Heart right ventricle (tissue), 16 donors: ENCODE data around the gene CD300H. TPM values are rescaled to one million over a fixed set of nuclear protein-coding genes. Genes with fewer than 3 reads are reported as not detected.

Experiments used
- ATAC-seq, 8 donors: fragments of 200-7000 bp; cut with Tn5 transposase; one replicate each; pipeline ENCODE4 v1.9.1; 2020; ENCODE audit warnings: mild to moderate bottlenecking in 8 of 8, moderate library complexity in 8 of 8, moderate number of reproducible peaks in 1 of 8
- DNase-seq, 2 donors: peaks; one replicate each; pipeline ENCODE4 v3.0.0-alpha.2; 2020
- H3K27ac ChIP-seq, 10 donors: fragments of 200-600 bp; sonication (generic) in 2 of 10; one replicate each; pipeline versions ENCODE4 v1.5.0 to v1.8.0; 2020 to 2022; ENCODE audit warnings: mild to moderate bottlenecking in 3 of 10
- H3K27me3 ChIP-seq, 7 donors: fragments of 200-600 bp; one replicate each; pipeline ENCODE4 v1.8.0; 2021 to 2022; ENCODE audit warnings: mild to moderate bottlenecking in 2 of 7
- H3K36me3 ChIP-seq, 9 donors: fragments of 200-600 bp; sonication (generic) in 1 of 9; one replicate each; pipeline versions ENCODE4 v1.5.0 to v1.8.0; 2020 to 2022; ENCODE audit warnings: mild to moderate bottlenecking in 2 of 9
- H3K4me1 ChIP-seq, 9 donors: fragments of 200-600 bp; sonication (generic) in 1 of 9; one replicate each; pipeline versions ENCODE4 v1.5.0 to v1.8.0; 2020 to 2022; ENCODE audit warnings: mild to moderate bottlenecking in 4 of 9
- H3K4me3 ChIP-seq, 10 donors: fragments of 200-600 bp; sonication (generic) in 2 of 10; one replicate each; pipeline versions ENCODE4 v1.5.0 to v1.8.0; 2020 to 2022; ENCODE audit warnings: mild to moderate bottlenecking in 7 of 10, moderate library complexity in 2 of 10
- H3K9me3 ChIP-seq, 11 donors: fragments of 200-600 bp in 10 of 11; sonication (generic) in 2 of 11; one replicate each; pipeline versions ENCODE4 v1.5.0 to v1.8.0; 2013 to 2022; ENCODE audit warnings: mild to moderate bottlenecking in 2 of 11, control low read depth in 1 of 11, moderate library complexity in 1 of 11
- CTCF ChIP-seq, 9 donors: fragments of 200-600 bp; sonication (generic) in 2 of 9; IDR thresholded peaks; one replicate each; pipeline versions ENCODE4 v1.5.0 to v1.8.0; 2021 to 2022; ENCODE audit warnings: antibody characterized with exemption in 9 of 9, mild to moderate bottlenecking in 5 of 9, moderate library complexity in 1 of 9
- WGBS, 2 donors: extraction: QIAGEN DNeasy Blood & Tissue Kit; methylation state at CpG; one replicate each; pipeline ENCODE4 v1.1.7; 2013; ENCODE audit warnings: inconsistent platforms in 1 of 2; 5-methylcytosine and 5-hydroxymethylcytosine counted together
- intact Hi-C, 10 donors: fragments of 100-400 bp; cut with DNase I; formaldehyde crosslinking; loops; one replicate each; pipeline versions ENCODE4 v1.11.1 to v1.14.2; 2022
- polyA plus RNA-seq, 2 donors: library from polyadenylated mRNA; stranded (reverse); fragments of 200-250 nt; gene quantifications; one replicate each; pipeline ENCODE4 v1.2.3, GENCODE V29; 2013
- total RNA-seq, 10 donors: library from RNA; stranded (reverse); fragmentation: NEBNext Ultra II Directional in 3 of 10; extraction: Animal tissue kit (Norgen Biotek cat#: 25700) in 3 of 10; gene quantifications; one replicate each; pipeline versions ENCODE4 v1.2.1 to v1.2.4, GENCODE V29; 2021 to 2023
- donor health status: Arrhythmogenic right ventricular cardiomyopathy.
- donor health status: ischemic (EF 13 %, LVEDD 7.1; RV severe dilation, severe dysfunction).
- donor health status: healthy with polysubstance abuse.
- donor health status: DM: no; HTN: yes; CAD: no.
- donor health status: DM: no; HTN: no; CAD: no.
- donor health status: ischemic (EF 25% LVEDD 6.9; RV normal size, moderate dysfunction).
- donor health status: ischemic (EF 25% LVEDD 5.7; RV mildly dilated, moderate dysfunction).
- donor health status: healthy.
- donor health status: DM: yes; HTN: yes; CAD: no.
- donor health status: Ischemic cardiomyopathy.
- donor health status: ischemic (EF 35%, LVEDD 5.7; RV mildly dilated, moderate dysfunction).
- donor health status: nonischemic (EF 11% LVEDD 7.7; RV severe dilation, severe dysfunction).
- donor health status: DM: yes; HTN: yes; CAD: no.
- donor health status: PGD.
- donor health status: ischemic (EF 29% LVEDD 5.4; RV normal size, mild dysfunction).
- donor health status: nonischemic (EF 23%, LVEDD 6.1; RV moderate dilation, normal function).

The CD300H gene
- total and polyA plus RNA-seq, 12 donors, result 0.49 to 0.97 TPM; not detected in 10

- intact Hi-C loops, result loop anchor here in 1 of 10 donors (5.0 kb wide), 1 partner anchor 808 kb away; no protein-coding TSS in a partner anchor
- peaks cover 0 to 26% (median 0%) of the 10 kb centered on the region in 7 donors for H3K27me3 ChIP-seq
- H3K27ac ChIP-seq, result no peak overlapping the region
- no peak for DNase-seq
- H3K4me1 ChIP-seq, result no peaks in the 10 kb centered on the region
- no peak for ATAC-seq
- peaks cover 0 to 16% (median 0%) of the 10 kb centered on the region in 11 donors for H3K9me3 ChIP-seq
- 64 to 69% methylated on average over 5 of the region's 5 CpGs for WGBS, 2 donors
- H3K36me3 ChIP-seq, result no peaks in the 10 kb centered on the region
- no peak overlapping the region for H3K4me3 ChIP-seq
- no peak for TF ChIP-seq CTCF (IDR thresholded peaks at IDR 0.05)
Observed at GRCh38 chr17:74585711-74586110, 18.4 kb upstream of the CD300H start.

DNA sequence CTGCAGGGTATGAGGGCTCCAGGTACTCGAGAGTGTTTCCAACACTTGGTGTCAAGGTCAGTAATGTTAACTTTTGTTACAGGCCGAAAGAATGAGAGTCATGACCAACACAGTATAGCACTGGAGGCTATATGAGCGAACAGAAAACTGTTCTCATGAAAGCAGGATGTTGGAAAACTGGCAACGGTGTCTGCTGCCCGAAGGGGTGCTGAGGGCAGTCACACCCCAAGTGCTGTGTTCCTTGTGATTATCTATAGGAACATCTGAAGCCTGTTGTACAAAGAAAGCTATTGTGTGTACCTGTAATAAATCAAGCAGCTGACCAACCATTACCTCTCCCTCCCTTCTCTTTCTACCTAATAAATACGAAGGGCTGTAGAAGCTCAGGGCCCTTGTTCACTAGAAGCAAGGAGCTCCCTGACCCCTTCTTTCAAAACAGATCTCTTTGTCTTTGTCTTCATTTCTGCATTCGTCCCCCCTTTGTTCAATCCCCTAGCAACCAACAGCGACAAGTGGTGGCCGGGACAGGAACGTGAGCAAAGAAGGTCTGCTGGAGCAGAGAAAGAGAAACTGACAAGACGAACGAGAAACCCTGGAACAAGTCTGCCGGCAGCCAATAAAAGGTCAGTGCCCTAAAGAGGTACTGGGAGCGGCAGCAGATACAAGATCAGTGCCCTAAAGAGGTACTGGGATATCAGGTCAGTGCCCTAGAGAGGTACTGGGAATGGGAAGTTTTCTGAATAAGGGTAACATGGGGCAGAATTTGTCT lies 17.2 kb upstream of the CD300H start:
- intact Hi-C loops, result loop anchor here in 1 of 10 donors (5.0 kb wide), 1 partner anchor 807 kb away; no protein-coding TSS in a partner anchor
- Histone ChIP-seq H3K27me3 (peaks cover 0 to 13% (median 0%) of the 10 kb centered on the region in 7 donors), H3K27ac (no peak overlapping the region), H3K9me3 (peaks cover 0 to 16% (median 0%) of the 10 kb centered on the region in 11 donors), H3K4me3 (no peak overlapping the region), H3K4me1 (no peaks in the 10 kb centered on the region), H3K36me3 (no peaks in the 10 kb centered on the region)
- WGBS, 2 donors, result 68 to 80% methylated on average over 14 of the region's 14 CpGs
- DNase-seq (no peak), ATAC-seq (no peak)
- TF ChIP-seq CTCF (IDR thresholded peaks at IDR 0.05), result no peak

- intact Hi-C loops, result no loop called here
- no peak overlapping the region for H3K27ac ChIP-seq
- DNase-seq (no peak), ATAC-seq (no peak)
- H3K27me3 ChIP-seq, result peaks cover 0 to 12% (median 4%) of the 10 kb centered on the region in 7 donors
- 61 to 63% methylated on average over 10 of the region's 10 CpGs for WGBS, 2 donors
- no peak for TF ChIP-seq CTCF (IDR thresholded peaks at IDR 0.05)
- H3K4me3 ChIP-seq, result no peak overlapping the region
- H3K4me1 ChIP-seq, result no peaks in the 10 kb centered on the region
- no peaks in the 10 kb centered on the region for H3K36me3 ChIP-seq
- peaks cover 0 to 11% (median 0%) of the 10 kb centered on the region in 11 donors for H3K9me3 ChIP-seq
Observed at GRCh38 chr17:74582633-74583032, 15.3 kb upstream of the CD300H start.

- Histone ChIP-seq H3K27me3 (peaks cover 0 to 26% (median 10%) of the 10 kb centered on the region in 7 donors), H3K4me3 (no peak overlapping the region), H3K27ac (no peak overlapping the region), H3K4me1 (no peaks in the 10 kb centered on the region), H3K36me3 (no peaks in the 10 kb centered on the region), H3K9me3 (peaks cover 0 to 11% (median 0%) of the 10 kb centered on the region in 11 donors)
- TF ChIP-seq CTCF (IDR thresholded peaks at IDR 0.05), result no peak
- ATAC-seq, result no peak
- no peak for DNase-seq
- WGBS, 2 donors, result 59 to 63% methylated on average over 7 of the region's 7 CpGs
- intact Hi-C loops, result no loop called here
Observed at GRCh38 chr17:74579900-74580299, 12.6 kb upstream of the CD300H start.
